MCF 10A (cell line): Measurements from ENCODE around the gene ZFYVE28. TPM values are rescaled to one million over a fixed set of nuclear protein-coding genes. Genes with fewer than 3 reads are reported as not detected.

Experiments used
- BruUV-seq: library from RNA; stranded (reverse); fragments of 400-500 nt; replicated peaks from 2 replicates; lab custom pipeline; 2021; lab: Mats Ljungman, UMichigan
- CTCF ChIA-PET: fragments of 300-600 bp; sonication (Branson Sonifier 250); formaldehyde crosslinking; extraction: SDS; loops from one replicate; lab custom pipeline; 2021; ENCODE audit warnings: antibody characterized with exemption, inconsistent platforms; lab: Yijun Ruan, JAX
- POLR2A ChIA-PET: fragments of 300-600, 350-650 bp; sonication (Branson Sonifier 250); formaldehyde crosslinking; extraction: SDS; loops from one replicate; lab custom pipeline; 2020; ENCODE audit warnings: antibody characterized with exemption, inconsistent platforms; lab: Yijun Ruan, JAX
- DNase-seq: peaks from one replicate; pipeline ENCODE4 v3.0.0-alpha.2; 2018; ENCODE audit not compliant: unreplicated experiment
- H3K27ac Mint-ChIP-seq: one replicate; pipeline ENCODE4 v1.8.0; 2022; ENCODE audit warnings: mild to moderate bottlenecking, low read depth, mixed read lengths; ENCODE audit not compliant: unreplicated experiment
- H3K27me3 Mint-ChIP-seq: one replicate; pipeline ENCODE4 v1.8.0; 2022; ENCODE audit warnings: mixed read lengths; ENCODE audit not compliant: insufficient read depth, unreplicated experiment
- H3K36me3 Mint-ChIP-seq: one replicate; pipeline ENCODE4 v1.8.0; 2022; ENCODE audit warnings: mild to moderate bottlenecking, moderate library complexity, mixed read lengths; ENCODE audit not compliant: insufficient read depth, unreplicated experiment
- H3K4me1 Mint-ChIP-seq: one replicate; pipeline ENCODE4 v1.8.0; 2022; ENCODE audit warnings: mixed read lengths; ENCODE audit not compliant: insufficient read depth, unreplicated experiment
- H3K4me3 Mint-ChIP-seq: one replicate; pipeline ENCODE4 v1.8.0; 2022; ENCODE audit warnings: mild to moderate bottlenecking, moderate library complexity, mixed read lengths; ENCODE audit not compliant: unreplicated experiment
- H3K9me3 Mint-ChIP-seq: one replicate; pipeline ENCODE4 v1.8.0; 2022; ENCODE audit warnings: mixed read lengths; ENCODE audit not compliant: unreplicated experiment
- intact Hi-C: fragments of 100-400 bp; cut with micrococcal nuclease; formaldehyde crosslinking; loops from 2 replicates; pipeline ENCODE4 v1.14.1; 2022
- total RNA-seq: library from RNA; stranded (reverse); gene quantifications from 2 replicates; pipeline ENCODE4 v1.2.3, GENCODE V29; 2022
- TF ChIP-seq, protein P1 (sequence below): fragments of 200-600 bp; IDR thresholded peaks from one replicate; pipeline ENCODE4 v1.8.0; 2022; ENCODE audit warnings: antibody characterized with exemption, mild to moderate bottlenecking; ENCODE audit not compliant: unreplicated experiment

The ZFYVE28 gene
- total RNA-seq, 1 experiment from 2014 or later: 1.6 TPM

DNA sequence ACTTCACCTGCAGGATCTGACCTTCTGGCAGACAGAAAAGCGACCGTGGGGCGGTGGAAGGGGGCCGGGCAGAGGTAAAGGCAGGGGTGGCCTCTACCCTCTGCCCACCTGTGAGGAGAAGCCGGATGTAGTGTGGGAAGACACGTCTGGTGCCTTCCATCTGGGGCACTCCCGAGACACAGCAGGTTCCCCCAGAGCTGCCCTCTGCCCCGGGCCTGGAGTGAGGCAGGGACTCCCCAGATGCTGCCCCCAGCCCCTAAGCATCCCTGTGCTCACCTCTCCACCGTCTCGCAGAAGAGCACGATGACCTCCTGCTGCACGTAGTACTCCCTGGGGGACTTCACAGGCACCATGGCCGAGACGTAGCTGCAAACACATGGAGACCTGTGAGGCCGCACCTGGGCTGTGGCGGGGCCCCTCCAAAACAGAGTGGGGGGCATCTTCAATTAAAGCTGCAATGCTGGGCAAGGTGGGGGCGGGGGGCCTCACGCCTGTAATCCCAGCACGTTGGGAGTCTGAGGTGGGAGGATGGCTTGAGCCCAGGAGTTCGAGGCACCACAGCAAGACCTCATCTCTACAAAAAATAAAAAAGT lies 81.2 kb downstream of the ZFYVE28 start:
- no TSS peak for BruUV-seq
- intact Hi-C loops: loop anchor here (10.0 kb wide), 1 partner anchor 72 kb away; the partner anchor contains the start of gene MXD4
- no peak overlapping the region for H3K4me3 Mint-ChIP-seq
- H3K27me3 Mint-ChIP-seq: no peaks in the 10 kb centered on the region
- no peaks in the 10 kb centered on the region for H3K9me3 Mint-ChIP-seq
- POLR2A ChIA-PET: no interaction called here
- no peaks in the 10 kb centered on the region for H3K4me1 Mint-ChIP-seq
- CTCF ChIA-PET: interaction anchor here (0.7 kb wide), 1 partner anchor 171 kb away, joined by 3 read pairs; no protein-coding TSS in a partner anchor
- TF ChIP-seq, protein P1, sequence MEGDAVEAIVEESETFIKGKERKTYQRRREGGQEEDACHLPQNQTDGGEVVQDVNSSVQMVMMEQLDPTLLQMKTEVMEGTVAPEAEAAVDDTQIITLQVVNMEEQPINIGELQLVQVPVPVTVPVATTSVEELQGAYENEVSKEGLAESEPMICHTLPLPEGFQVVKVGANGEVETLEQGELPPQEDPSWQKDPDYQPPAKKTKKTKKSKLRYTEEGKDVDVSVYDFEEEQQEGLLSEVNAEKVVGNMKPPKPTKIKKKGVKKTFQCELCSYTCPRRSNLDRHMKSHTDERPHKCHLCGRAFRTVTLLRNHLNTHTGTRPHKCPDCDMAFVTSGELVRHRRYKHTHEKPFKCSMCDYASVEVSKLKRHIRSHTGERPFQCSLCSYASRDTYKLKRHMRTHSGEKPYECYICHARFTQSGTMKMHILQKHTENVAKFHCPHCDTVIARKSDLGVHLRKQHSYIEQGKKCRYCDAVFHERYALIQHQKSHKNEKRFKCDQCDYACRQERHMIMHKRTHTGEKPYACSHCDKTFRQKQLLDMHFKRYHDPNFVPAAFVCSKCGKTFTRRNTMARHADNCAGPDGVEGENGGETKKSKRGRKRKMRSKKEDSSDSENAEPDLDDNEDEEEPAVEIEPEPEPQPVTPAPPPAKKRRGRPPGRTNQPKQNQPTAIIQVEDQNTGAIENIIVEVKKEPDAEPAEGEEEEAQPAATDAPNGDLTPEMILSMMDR: no peak
- peaks cover 10% of the 10 kb centered on the region for H3K36me3 Mint-ChIP-seq
- no peak overlapping the region for H3K27ac Mint-ChIP-seq
- no peak for DNase-seq

DNA sequence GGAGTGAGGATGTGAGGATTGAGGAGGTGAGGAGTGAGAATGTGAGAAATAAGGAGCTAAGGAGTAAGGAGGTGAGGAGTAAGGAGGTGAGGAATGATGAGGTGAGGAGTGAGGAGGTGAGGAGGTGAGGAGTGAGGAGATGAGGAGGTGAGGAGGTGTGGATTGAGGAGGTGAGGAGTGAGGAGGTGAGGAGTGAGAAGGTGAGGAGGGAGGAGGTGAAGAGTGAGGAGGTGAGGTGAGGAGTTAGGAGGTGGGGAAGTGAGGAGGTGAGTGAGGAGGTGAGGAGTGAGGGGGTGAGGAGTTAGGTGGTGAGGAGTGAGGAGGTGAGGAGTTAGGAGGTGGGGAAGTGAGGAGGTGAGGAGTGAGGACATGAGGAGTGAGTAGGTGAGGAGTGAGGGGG lies 81.8 kb downstream of the ZFYVE28 start:
- ChIA-PET POLR2A (no interaction called here), CTCF (no interaction called here)
- DNase-seq: no peak
- no peaks in the 10 kb centered on the region for H3K27me3 Mint-ChIP-seq
- H3K36me3 Mint-ChIP-seq: peaks cover 10% of the 10 kb centered on the region
- no peaks in the 10 kb centered on the region for H3K9me3 Mint-ChIP-seq
- intact Hi-C loops: loop anchor here (10.0 kb wide), 1 partner anchor 72 kb away; the partner anchor contains the start of gene MXD4
- TF ChIP-seq, protein P1: no peak
- H3K4me1 Mint-ChIP-seq: no peaks in the 10 kb centered on the region
- no TSS peak for BruUV-seq
- H3K4me3 Mint-ChIP-seq: no peak overlapping the region
- H3K27ac Mint-ChIP-seq: no peak overlapping the region

DNA sequence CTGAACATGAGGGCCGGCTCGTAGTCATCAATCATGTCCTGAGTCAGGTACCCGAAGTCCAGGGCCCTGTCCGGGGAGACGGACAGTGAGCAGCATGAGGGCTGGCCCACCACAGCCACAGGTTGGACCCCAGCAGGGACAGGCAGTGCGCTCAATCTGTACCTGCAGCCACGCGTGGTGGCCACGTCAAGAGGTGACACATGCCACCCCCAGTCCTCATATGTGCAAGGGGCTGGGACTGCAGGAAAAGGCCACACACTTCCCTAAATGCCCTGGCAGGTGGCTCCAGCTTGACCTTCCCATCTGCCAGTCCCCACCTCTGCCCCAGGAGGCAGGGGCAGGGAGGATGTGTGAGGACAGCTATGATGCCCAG lies 82.7 kb downstream of the ZFYVE28 start:
- H3K27me3 Mint-ChIP-seq: no peaks in the 10 kb centered on the region
- POLR2A ChIA-PET: interaction anchor here (0.6 kb wide), 1 partner anchor 460 kb away, joined by 3 read pairs; no protein-coding TSS in a partner anchor
- peaks cover 4% of the 10 kb centered on the region for H3K4me1 Mint-ChIP-seq
- CTCF ChIA-PET: no interaction called here
- no peak for DNase-seq
- no TSS peak for BruUV-seq
- H3K27ac Mint-ChIP-seq: no peak overlapping the region
- H3K9me3 Mint-ChIP-seq: no peaks in the 10 kb centered on the region
- no peak overlapping the region for H3K4me3 Mint-ChIP-seq
- TF ChIP-seq, protein P1: no peak
- intact Hi-C loops: loop anchor here (10.0 kb wide), 1 partner anchor 71 kb away; the partner anchor contains the start of gene MXD4
- H3K36me3 Mint-ChIP-seq: peaks cover 10% of the 10 kb centered on the region

DNA sequence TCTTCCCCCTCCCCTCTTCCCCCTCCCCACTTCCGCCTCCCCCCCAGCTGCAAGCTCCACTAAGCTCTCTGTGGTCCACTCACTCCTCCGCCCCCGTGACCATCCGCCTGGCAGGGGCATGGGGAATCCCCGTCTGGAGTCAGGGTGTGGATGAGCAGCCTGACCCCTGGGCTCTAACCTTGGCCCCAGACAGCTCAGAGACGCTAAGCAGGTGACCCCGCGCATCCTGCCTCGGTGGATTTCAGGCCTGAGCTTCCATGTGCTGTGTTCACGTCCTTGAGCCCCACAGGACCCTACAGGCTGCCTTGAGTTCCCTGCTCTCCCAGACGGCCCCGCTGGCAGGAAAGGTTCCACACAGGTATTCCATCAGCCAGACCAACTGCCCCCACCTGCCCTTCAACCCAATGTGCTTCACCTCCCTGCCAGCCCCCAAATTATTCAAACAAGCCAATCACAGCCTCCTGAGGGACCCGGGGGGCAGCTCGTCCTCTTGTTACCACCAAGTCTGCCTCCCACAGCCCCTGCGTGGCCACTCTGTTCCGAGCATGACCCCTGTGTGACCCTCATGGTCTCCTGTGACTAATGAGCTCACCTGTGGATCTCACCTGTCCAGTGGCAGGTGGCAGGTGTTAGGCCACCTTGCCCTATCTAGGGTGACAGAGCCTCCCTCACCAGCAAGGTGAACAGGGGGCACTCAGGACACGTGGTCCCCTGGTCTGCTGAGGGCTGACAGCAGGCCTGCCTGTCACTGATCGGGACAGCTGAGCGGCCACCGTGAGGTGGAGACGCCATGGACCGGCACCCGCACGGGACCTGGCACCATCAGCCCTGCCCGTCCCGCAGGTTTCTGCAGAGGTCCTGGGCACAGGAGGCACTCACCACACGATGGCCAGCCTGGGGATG lies 83.4 kb downstream of the ZFYVE28 start:
- TF ChIP-seq, protein P1: no peak
- no peak overlapping the region for H3K27ac Mint-ChIP-seq
- H3K4me3 Mint-ChIP-seq: no peak overlapping the region
- no peak for DNase-seq
- peaks cover 10% of the 10 kb centered on the region for H3K36me3 Mint-ChIP-seq
- H3K9me3 Mint-ChIP-seq: no peaks in the 10 kb centered on the region
- intact Hi-C loops: loop anchor here (10.0 kb wide), 1 partner anchor 70 kb away; the partner anchor contains the start of gene MXD4
- POLR2A ChIA-PET: interaction anchor here (0.6 to 0.7 kb wide), 2 partner anchors 459 to 1176 kb away, joined by 3 read pairs; no protein-coding TSS in a partner anchor
- CTCF ChIA-PET: no interaction called here
- no TSS peak for BruUV-seq
- H3K27me3 Mint-ChIP-seq: no peaks in the 10 kb centered on the region
- peaks cover 10% of the 10 kb centered on the region for H3K4me1 Mint-ChIP-seq
